Measurements from ENCODE around the gene DCLK1.

DCLK1 gene

GRCh38 chr13:35936246-35936978 is 194.8 kb downstream of the DCLK1 start:
- H3K4me2 ChIP-seq, result no peak overlapping the region
- TF ChIP-seq Cebpa-rat (IDR thresholded peaks at IDR 0.05), result no peak
- H4K20me1 ChIP-seq, result no peaks in the 10 kb centered on the region

GRCh38 chr13:35930665-35931631 is 200.2 kb downstream of the DCLK1 start:
- Histone ChIP-seq H3K27me3 (no peaks in the 10 kb centered on the region), H3K9me3 (peaks cover 29% of the 10 kb centered on the region), H4K20me1 (no peaks in the 10 kb centered on the region), H3K4me3 (no peak overlapping the region), H3K4me1 (no peaks in the 10 kb centered on the region), H3K36me3 (no peaks in the 10 kb centered on the region), H3K4me2 (no peak overlapping the region), H3K27ac (no peak overlapping the region), H3K9ac (no peak overlapping the region)
- no peak for TF ChIP-seq Cebpa-rat (IDR thresholded peaks at IDR 0.05)

More at GRCh38 chr13:35936246-35936978, 194.8 kb downstream of the DCLK1 start:
- Histone ChIP-seq H3K4me1 (no peaks in the 10 kb centered on the region), H3K36me3 (no peaks in the 10 kb centered on the region), H3K27me3 (no peaks in the 10 kb centered on the region), H3K27ac (no peak overlapping the region), H3K9ac (no peak overlapping the region), H3K9me3 (peaks cover 29% of the 10 kb centered on the region), H3K4me3 (no peak overlapping the region)

- Histone ChIP-seq H3K9me3 (peaks cover 8% of the 10 kb centered on the region), H3K4me2 (no peak overlapping the region), H3K4me3 (no peak overlapping the region), H3K9ac (no peak overlapping the region), H3K36me3 (no peaks in the 10 kb centered on the region), H3K27me3 (no peaks in the 10 kb centered on the region), H3K4me1 (no peaks in the 10 kb centered on the region), H4K20me1 (no peaks in the 10 kb centered on the region), H3K27ac (no peak overlapping the region)
- TF ChIP-seq Cebpa-rat (IDR thresholded peaks at IDR 0.05), result no peak
Observed at GRCh38 chr13:35927567-35928021, 203.6 kb downstream of the DCLK1 start.

- H4K20me1 ChIP-seq, result no peaks in the 10 kb centered on the region
- H3K27me3 ChIP-seq, result no peaks in the 10 kb centered on the region
- peaks cover 2% of the 10 kb centered on the region; the same call in 1 of the 2 replicates for H3K9me3 ChIP-seq
- no peak overlapping the region for H3K9ac ChIP-seq
- no peak overlapping the region for H3K4me3 ChIP-seq
- TF ChIP-seq Cebpa-rat (IDR thresholded peaks at IDR 0.05), result no peak
- no peaks in the 10 kb centered on the region for H3K36me3 ChIP-seq
- no peak overlapping the region for H3K27ac ChIP-seq
- no peaks in the 10 kb centered on the region for H3K4me1 ChIP-seq
- no peak overlapping the region for H3K4me2 ChIP-seq
Observed at GRCh38 chr13:35926859-35927530, 204.2 kb downstream of the DCLK1 start.

GRCh38 chr13:35925669-35926068 is 205.5 kb downstream of the DCLK1 start:
- Histone ChIP-seq H3K27ac (no peak overlapping the region), H3K36me3 (no peaks in the 10 kb centered on the region), H3K27me3 (no peaks in the 10 kb centered on the region), H3K4me2 (no peak overlapping the region), H4K20me1 (no peaks in the 10 kb centered on the region), H3K9ac (no peak overlapping the region), H3K4me3 (no peak overlapping the region), H3K4me1 (no peaks in the 10 kb centered on the region), H3K9me3 (no peaks in the 10 kb centered on the region)
- no peak for TF ChIP-seq Cebpa-rat (IDR thresholded peaks at IDR 0.05)

- Histone ChIP-seq H3K27me3 (no peaks in the 10 kb centered on the region), H3K9ac (no peak overlapping the region), H4K20me1 (no peaks in the 10 kb centered on the region), H3K4me1 (no peaks in the 10 kb centered on the region), H3K4me3 (no peak overlapping the region), H3K4me2 (no peak overlapping the region), H3K9me3 (no peaks in the 10 kb centered on the region), H3K27ac (no peak overlapping the region), H3K36me3 (no peaks in the 10 kb centered on the region)
- TF ChIP-seq Cebpa-rat (IDR thresholded peaks at IDR 0.05), result no peak
Observed at GRCh38 chr13:35923347-35923746, 207.8 kb downstream of the DCLK1 start.

GRCh38 chr13:35920816-35921215 is 210.4 kb downstream of the DCLK1 start:
- Histone ChIP-seq H3K36me3 (no peaks in the 10 kb centered on the region), H3K9me3 (no peaks in the 10 kb centered on the region), H3K4me1 (peaks cover 12% of the 10 kb centered on the region), H3K27ac (no peak overlapping the region), H3K27me3 (no peaks in the 10 kb centered on the region), H4K20me1 (no peaks in the 10 kb centered on the region), H3K4me3 (no peak overlapping the region), H3K9ac (no peak overlapping the region), H3K4me2 (no peak overlapping the region)
- no peak for TF ChIP-seq Cebpa-rat (IDR thresholded peaks at IDR 0.05)

- TF ChIP-seq Cebpa-rat (IDR thresholded peaks at IDR 0.05), result no peak
- H3K4me2 ChIP-seq, result peak overlapping the region; percentile 69
- no peak overlapping the region for H3K4me3 ChIP-seq
- H4K20me1 ChIP-seq, result no peaks in the 10 kb centered on the region
- no peak overlapping the region for H3K27ac ChIP-seq
- peaks cover 12% of the 10 kb centered on the region for H3K4me1 ChIP-seq
- H3K9ac ChIP-seq, result no peak overlapping the region
- H3K36me3 ChIP-seq, result no peaks in the 10 kb centered on the region
- H3K27me3 ChIP-seq, result no peaks in the 10 kb centered on the region
- no peaks in the 10 kb centered on the region for H3K9me3 ChIP-seq
Observed at GRCh38 chr13:35917942-35918645, 213.1 kb downstream of the DCLK1 start.

GRCh38 chr13:35917252-35917941 is 213.8 kb downstream of the DCLK1 start:
- Histone ChIP-seq H3K27me3 (no peaks in the 10 kb centered on the region), H3K9me3 (no peaks in the 10 kb centered on the region), H3K36me3 (no peaks in the 10 kb centered on the region), H3K4me1 (peaks cover 12% of the 10 kb centered on the region), H3K4me2 (peak overlapping the region; percentile 69), H3K4me3 (no peak overlapping the region), H3K9ac (no peak overlapping the region), H3K27ac (no peak overlapping the region), H4K20me1 (no peaks in the 10 kb centered on the region)
- TF ChIP-seq Cebpa-rat (IDR thresholded peaks at IDR 0.05), result no peak
